BLaER1 treated with 17β-estradiol and CSF1 and Interleukin-3, amounts not matched to agents 10 nM and 100 nM (cell line): Measurements from ENCODE around the gene BRF1.

ENCODE experiments used
- H3K27ac ChIP-seq, 11 experiments: shearing (Covaris generic); formaldehyde crosslinking; 2 replicates each; pipeline ENCODE4 v1.8.1; 2022
- H3K27me3 ChIP-seq, 11 experiments: shearing (Covaris generic); formaldehyde crosslinking; 2 replicates each; pipeline ENCODE4 v1.8.1; 2022
- H3K36me3 ChIP-seq, 11 experiments: shearing (Covaris generic); formaldehyde crosslinking; 2 replicates each; pipeline ENCODE4 v1.8.1; 2022
- H3K4me1 ChIP-seq, 10 experiments: shearing (Covaris generic); formaldehyde crosslinking; 2 replicates each; pipeline ENCODE4 v1.8.1; 2022
- H3K4me2 ChIP-seq, 11 experiments: shearing (Covaris generic); formaldehyde crosslinking; 2 replicates each; pipeline ENCODE4 v1.8.1; 2022
- H3K4me3 ChIP-seq, 10 experiments: shearing (Covaris generic); formaldehyde crosslinking; 2 replicates each; pipeline ENCODE4 v1.8.1; 2022
- H3K9ac ChIP-seq, 11 experiments: shearing (Covaris generic); formaldehyde crosslinking; 2 replicates each; pipeline ENCODE4 v1.8.1; 2022
- H3K9me3 ChIP-seq, 11 experiments: shearing (Covaris generic); formaldehyde crosslinking; replicated peaks in 1 of 11; 2 replicates each; pipeline ENCODE4 v1.8.1; 2022
- H4K20me1 ChIP-seq, 11 experiments: shearing (Covaris generic); formaldehyde crosslinking; 2 replicates each; pipeline ENCODE4 v1.8.1; 2022
- Cebpa-rat ChIP-seq, 11 experiments: shearing (Covaris generic); IDR thresholded peaks; 2 replicates each; pipeline ENCODE4 v1.8.1; 2022

The BRF1 gene

GRCh38 chr14:105247715-105248367 is 53.0 kb downstream of the BRF1 start:
- H3K27ac ChIP-seq: peak overlapping the region in 9 of 11 experiments; percentile 14 to 60 (median 33); a peak in 14 of 22 replicates
- H3K4me1 ChIP-seq: peaks cover 29 to 77% (median 67%) of the 10 kb centered on the region in 10 experiments
- H3K9ac ChIP-seq: peak overlapping the region in 9 of 11 experiments; percentile 38 to 90 (median 74); a peak in 19 of 22 replicates
- no peaks in the 10 kb centered on the region for H3K9me3 ChIP-seq
- H3K36me3 ChIP-seq: peaks cover 36 to 62% (median 42%) of the 10 kb centered on the region in 11 experiments
- peaks cover 48 to 95% (median 79%) of the 10 kb centered on the region in 11 experiments; a peak in 21 of 22 replicates for H4K20me1 ChIP-seq
- H3K27me3 ChIP-seq: peaks cover 0 to 35% (median 0%) of the 10 kb centered on the region in 11 experiments; a peak in 5 of 22 replicates
- peak overlapping the region; percentile 71 to 80 (median 77) for H3K4me3 ChIP-seq
- no peak for TF ChIP-seq Cebpa-rat (IDR thresholded peaks at IDR 0.05)
- peak overlapping the region; percentile 91 to 99 (median 97) for H3K4me2 ChIP-seq

- H4K20me1 ChIP-seq: peaks cover 40 to 94% (median 71%) of the 10 kb centered on the region in 11 experiments; a peak in 21 of 22 replicates
- H3K27ac ChIP-seq: no peak overlapping the region
- H3K9me3 ChIP-seq: peaks cover 0 to under 1% (median 0%) of the 10 kb centered on the region in 11 experiments; a peak in 1 of 22 replicates
- H3K4me2 ChIP-seq: peak overlapping the region; percentile 91 to 99 (median 97)
- peak overlapping the region in 5 of 10 experiments; percentile 71 to 77 (median 77); a peak in 8 of 20 replicates for H3K4me3 ChIP-seq
- no peak for TF ChIP-seq Cebpa-rat (IDR thresholded peaks at IDR 0.05)
- peak overlapping the region in 3 of 11 experiments; percentile 67 to 90 (median 76); a peak in 5 of 22 replicates for H3K9ac ChIP-seq
- H3K4me1 ChIP-seq: peaks cover 29 to 68% (median 58%) of the 10 kb centered on the region in 10 experiments
- H3K36me3 ChIP-seq: peaks cover 39 to 67% (median 45%) of the 10 kb centered on the region in 11 experiments
- peaks cover 0 to 26% (median 0%) of the 10 kb centered on the region in 11 experiments; a peak in 5 of 22 replicates for H3K27me3 ChIP-seq
These were observed 53.8 kb downstream of the BRF1 start for GRCh38 chr14:105247026-105247425.

GRCh38 chr14:105244334-105244733 is 56.5 kb downstream of the BRF1 start:
- Histone ChIP-seq H3K27ac (no peak overlapping the region), H3K4me1 (peaks cover 14 to 42% (median 32%) of the 10 kb centered on the region in 10 experiments), H3K4me3 (no peak overlapping the region), H3K9ac (0 out of 22 replicates have a peak overlapping the region, but pooled peaks of 1 of the 11 experiments have one; percentile 15), H4K20me1 (peaks cover 13 to 77% (median 44%) of the 10 kb centered on the region in 11 experiments; a peak in 20 of 22 replicates), H3K4me2 (no peak overlapping the region), H3K36me3 (peaks cover 36 to 63% (median 47%) of the 10 kb centered on the region in 11 experiments), H3K27me3 (no peaks in the 10 kb centered on the region; a peak in 1 of 22 replicates), H3K9me3 (peaks cover 0 to 14% (median 8%) of the 10 kb centered on the region in 11 experiments; a peak in 17 of 22 replicates)
- no peak for TF ChIP-seq Cebpa-rat (IDR thresholded peaks at IDR 0.05)

GRCh38 chr14:105241641-105242040 is 59.2 kb downstream of the BRF1 start:
- Histone ChIP-seq H3K36me3 (peaks cover 36 to 56% (median 41%) of the 10 kb centered on the region in 11 experiments), H3K27ac (no peak overlapping the region), H3K27me3 (no peaks in the 10 kb centered on the region), H3K9ac (no peak overlapping the region), H4K20me1 (peaks cover 7 to 56% (median 24%) of the 10 kb centered on the region in 11 experiments; a peak in 19 of 22 replicates), H3K4me1 (peaks cover 0 to 22% (median 13%) of the 10 kb centered on the region in 10 experiments; a peak in 15 of 20 replicates), H3K4me2 (no peak overlapping the region), H3K4me3 (no peak overlapping the region), H3K9me3 (peaks cover 0 to 14% (median 8%) of the 10 kb centered on the region in 11 experiments; a peak in 17 of 22 replicates)
- TF ChIP-seq Cebpa-rat (IDR thresholded peaks at IDR 0.05): no peak

- H3K4me3 ChIP-seq: no peak overlapping the region
- H3K4me1 ChIP-seq: peaks cover 0 to 16% (median 6%) of the 10 kb centered on the region in 10 experiments; a peak in 12 of 20 replicates
- peaks cover 36 to 50% (median 39%) of the 10 kb centered on the region in 11 experiments for H3K36me3 ChIP-seq
- H3K27me3 ChIP-seq: no peaks in the 10 kb centered on the region
- peaks cover 5 to 49% (median 18%) of the 10 kb centered on the region in 11 experiments; a peak in 17 of 22 replicates for H4K20me1 ChIP-seq
- H3K9me3 ChIP-seq: peaks cover 0 to 14% (median 8%) of the 10 kb centered on the region in 11 experiments; a peak in 17 of 22 replicates
- H3K9ac ChIP-seq: no peak overlapping the region
- H3K27ac ChIP-seq: no peak overlapping the region
- no peak overlapping the region for H3K4me2 ChIP-seq
- TF ChIP-seq Cebpa-rat (IDR thresholded peaks at IDR 0.05): no peak
These were observed 59.8 kb downstream of the BRF1 start for GRCh38 chr14:105240811-105241576.

- no peak overlapping the region for H3K9ac ChIP-seq
- H3K9me3 ChIP-seq: peaks cover 0 to 5% (median 4%) of the 10 kb centered on the region in 11 experiments; a peak in 20 of 22 replicates
- no peak overlapping the region for H3K4me3 ChIP-seq
- no peak overlapping the region for H3K27ac ChIP-seq
- H3K27me3 ChIP-seq: no peaks in the 10 kb centered on the region; a peak in 1 of 22 replicates
- peaks cover 24 to 53% (median 41%) of the 10 kb centered on the region in 11 experiments for H3K36me3 ChIP-seq
- H3K4me1 ChIP-seq: peaks cover 11 to 24% (median 17%) of the 10 kb centered on the region in 10 experiments
- peaks cover 18 to 54% (median 50%) of the 10 kb centered on the region in 11 experiments; a peak in 21 of 22 replicates for H4K20me1 ChIP-seq
- no peak for TF ChIP-seq Cebpa-rat (IDR thresholded peaks at IDR 0.05)
- H3K4me2 ChIP-seq: no peak overlapping the region
These were observed 71.6 kb downstream of the BRF1 start for GRCh38 chr14:105229099-105229655.

- H3K27ac ChIP-seq: no peak overlapping the region
- H3K9me3 ChIP-seq: peaks cover 0 to 5% (median 4%) of the 10 kb centered on the region in 11 experiments; a peak in 20 of 22 replicates
- H3K4me3 ChIP-seq: no peak overlapping the region
- H3K9ac ChIP-seq: no peak overlapping the region
- H3K36me3 ChIP-seq: peaks cover 24 to 53% (median 41%) of the 10 kb centered on the region in 11 experiments
- no peak for TF ChIP-seq Cebpa-rat (IDR thresholded peaks at IDR 0.05)
- H3K27me3 ChIP-seq: no peaks in the 10 kb centered on the region; a peak in 1 of 22 replicates
- H3K4me2 ChIP-seq: no peak overlapping the region
- peaks cover 24 to 60% (median 57%) of the 10 kb centered on the region in 11 experiments; a peak in 21 of 22 replicates for H4K20me1 ChIP-seq
- H3K4me1 ChIP-seq: peaks cover 17 to 30% (median 24%) of the 10 kb centered on the region in 10 experiments
These were observed 72.2 kb downstream of the BRF1 start for GRCh38 chr14:105228562-105228961.

- Histone ChIP-seq H3K36me3 (peaks cover 24 to 52% (median 43%) of the 10 kb centered on the region in 11 experiments), H4K20me1 (peaks cover 34 to 72% (median 69%) of the 10 kb centered on the region in 11 experiments; a peak in 21 of 22 replicates), H3K9me3 (peaks cover 0 to 4% (median 3%) of the 10 kb centered on the region in 11 experiments; a peak in 20 of 22 replicates), H3K9ac (no peak overlapping the region; a peak in 1 of 22 replicates), H3K27ac (no peak overlapping the region; a peak in 1 of 22 replicates), H3K27me3 (no peaks in the 10 kb centered on the region; a peak in 1 of 22 replicates), H3K4me3 (no peak overlapping the region), H3K4me1 (peaks cover 24 to 42% (median 36%) of the 10 kb centered on the region in 10 experiments), H3K4me2 (no peak overlapping the region)
- no peak for TF ChIP-seq Cebpa-rat (IDR thresholded peaks at IDR 0.05)
These were observed 73.5 kb downstream of the BRF1 start for GRCh38 chr14:105227346-105227745.
